ENCODE data around the gene CYSRT1. TPM values are rescaled to one million over a fixed set of nuclear protein-coding genes. Genes with fewer than 3 reads are reported as not detected.
A peak's percentile ranks its signal among the peaks of the same experiment; 100 is the strongest.

Gene CYSRT1
- total RNA-seq, 1 donor from 2014 or later, result not detected

GRCh38 chr9:137188490-137189296, 36.3 kb upstream of the CYSRT1 start, which contains the start of the genes ANAPC2 and SSNA1:
TSS of gene ANAPC2 (minus strand) at chr9:137188560. CDS start at chr9:137188532, 28 bp downstream.
TSS of gene SSNA1 (plus strand) at chr9:137188676. CDS start at chr9:137188727, 51 bp downstream.
- intact Hi-C loops (cut with DNase I), result loop anchor here (2.0 to 5.0 kb wide), 5 partner anchors 16 to 74 kb away; partner anchors contain the start of genes DPP7, NDOR1, RNF208 and TMEM203
- peak; percentile 90 for ATAC-seq

GRCh38 chr9:137189297-137190295, 35.4 kb upstream of the CYSRT1 start:
- ATAC-seq, result no peak
- intact Hi-C loops (cut with DNase I), result loop anchor here (2.0 to 5.0 kb wide), 5 partner anchors 15 to 75 kb away; partner anchors contain the start of genes DPP7, NDOR1, RNF208 and TMEM203
- no peak for DNase-seq (ENCODE audit: missing footprints)

More at GRCh38 chr9:137188490-137189296, 36.3 kb upstream of the CYSRT1 start, which contains the start of the genes ANAPC2 and SSNA1:
- peak; percentile 97 for DNase-seq (ENCODE audit: missing footprints)

- DNase-seq (ENCODE audit: missing footprints) (no peak), ATAC-seq (no peak)
- intact Hi-C loops (cut with DNase I), result no loop called here
These were observed 34.6 kb upstream of the CYSRT1 start for GRCh38 chr9:137190315-137190856.

- no peak for ATAC-seq
- intact Hi-C loops (cut with DNase I), result no loop called here
- no peak for DNase-seq (ENCODE audit: missing footprints)
These were observed 33.7 kb upstream of the CYSRT1 start for GRCh38 chr9:137191245-137191644.

- intact Hi-C loops (cut with DNase I), result no loop called here
- DNase-seq (ENCODE audit: missing footprints) (no peak), ATAC-seq (no peak)
These were observed 33.1 kb upstream of the CYSRT1 start for GRCh38 chr9:137191691-137192447.

GRCh38 chr9:137192448-137192780, 32.6 kb upstream of the CYSRT1 start:
- intact Hi-C loops (cut with DNase I), result no loop called here
- ATAC-seq (no peak), DNase-seq (ENCODE audit: missing footprints) (no peak)

GRCh38 chr9:137192859-137193258, 32.1 kb upstream of the CYSRT1 start:
- DNase-seq (ENCODE audit: missing footprints) (no peak), ATAC-seq (no peak)
- intact Hi-C loops (cut with DNase I), result no loop called here

- DNase-seq (ENCODE audit: missing footprints) (no peak), ATAC-seq (no peak)
- intact Hi-C loops (cut with DNase I), result no loop called here
These were observed 31.2 kb upstream of the CYSRT1 start for GRCh38 chr9:137193771-137194170.

GRCh38 chr9:137194388-137194787, 30.6 kb upstream of the CYSRT1 start:
- ATAC-seq (peak; percentile 76), DNase-seq (ENCODE audit: missing footprints) (peak; percentile 77)
- intact Hi-C loops (cut with DNase I), result no loop called here

GRCh38 chr9:137194909-137195308, 30.1 kb upstream of the CYSRT1 start:
- intact Hi-C loops (cut with DNase I), result no loop called here
- no peak for ATAC-seq
- DNase-seq (ENCODE audit: missing footprints), result no peak

GRCh38 chr9:137195525-137196220, 29.3 kb upstream of the CYSRT1 start:
- no peak for DNase-seq (ENCODE audit: missing footprints)
- intact Hi-C loops (cut with DNase I), result no loop called here
- no peak for ATAC-seq

GRCh38 chr9:137198051-137198901, 26.7 kb upstream of the CYSRT1 start:
- DNase-seq (ENCODE audit: missing footprints), result no peak
- intact Hi-C loops (cut with DNase I), result no loop called here
- ATAC-seq, result no peak

- no peak for DNase-seq (ENCODE audit: missing footprints)
- ATAC-seq, result no peak
- intact Hi-C loops (cut with DNase I), result no loop called here
These were observed 26.1 kb upstream of the CYSRT1 start for GRCh38 chr9:137198902-137199283.

GRCh38 chr9:137199411-137200121, 25.4 kb upstream of the CYSRT1 start:
- no peak for DNase-seq (ENCODE audit: missing footprints)
- intact Hi-C loops (cut with DNase I), result no loop called here
- ATAC-seq, result no peak

GRCh38 chr9:137200311-137201204, 24.4 kb upstream of the CYSRT1 start, which contains the start of gene TPRN:
TSS of gene TPRN (minus strand) at chr9:137200741. CDS start at chr9:137200711, 30 bp downstream.
- DNase-seq (ENCODE audit: missing footprints), result peak; percentile 100
- ATAC-seq, result peak; percentile 98
- intact Hi-C loops (cut with DNase I), result no loop called here

All from Right ventricle myocardium inferior (tissue), 1 donor.